Gastrocnemius medialis (tissue), 4 donors: Measurements from ENCODE around the gene CCDC171. TPM values are rescaled to one million over a fixed set of nuclear protein-coding genes. Genes with fewer than 3 reads are reported as not detected.

Experiments
- ATAC-seq, 2 donors: fragments of 150-250 bp; one replicate each; pipeline ENCODE4 v1.9.1; 2016
- DNase-seq, 2 donors: peaks; one replicate each; pipeline ENCODE4 v3.0.0-alpha.2; 2019
- H3K27ac ChIP-seq, 4 donors: fragments of 200-600 bp; sonication (generic); 1 replicate in 1 of 4; 2 replicates in 3 of 4; pipeline ENCODE4 v1.5.1; 2016 to 2018; ENCODE audit warnings: mild to moderate bottlenecking in 2 of 4, moderate library complexity in 1 of 4
- H3K27me3 ChIP-seq, 3 donors: fragments of 200-600 bp; sonication (generic) in 2 of 3; 1 replicate in 1 of 3; 2 replicates in 2 of 3; pipeline versions ENCODE4 v1.5.1 to v1.6.0; 2016 to 2019; ENCODE audit warnings: mild to moderate bottlenecking in 1 of 3, moderate library complexity in 1 of 3
- H3K36me3 ChIP-seq, 2 donors: fragments of 200-600 bp; sonication (generic) in 1 of 2; one replicate each; pipeline ENCODE4 v1.5.1; 2017 to 2018
- H3K4me1 ChIP-seq, 2 donors: fragments of 200-600 bp; sonication (generic) in 1 of 2; one replicate each; pipeline ENCODE4 v1.5.1; 2016 to 2017; ENCODE audit warnings: mild to moderate bottlenecking in 2 of 2
- H3K4me3 ChIP-seq, 4 donors: fragments of 200-600 bp; sonication (generic) in 3 of 4; 1 replicate in 1 of 4; 2 replicates in 3 of 4; pipeline ENCODE4 v1.5.1; 2016 to 2019; ENCODE audit warnings: mild to moderate bottlenecking in 2 of 4
- H3K9me3 ChIP-seq, 3 donors: fragments of 200-600 bp; sonication (generic) in 2 of 3; 1 replicate in 1 of 3; 2 replicates in 2 of 3; pipeline ENCODE4 v1.5.1; 2016 to 2019
- POLR2A ChIP-seq, 2 donors: fragments of 450-650 bp; IDR thresholded peaks; one replicate each; pipeline ENCODE4 v1.6.1; 2017; ENCODE audit warnings: antibody characterized with exemption in 2 of 2, mild to moderate bottlenecking in 2 of 2, moderate library complexity in 2 of 2
- in situ Hi-C, 4 donors: fragments of 200-750 bp; cut with MboI; loops; one replicate each; pipeline versions ENCODE4 v1.15.0 to v1.8.0; 2017; ENCODE audit warnings: low sequenced_read_pairs in 4 of 4
- intact Hi-C: fragments of 100-400 bp; cut with DNase I; formaldehyde crosslinking; loops from one replicate; pipeline ENCODE4 v1.15.1; 2023; ENCODE audit warnings: low total_unique reads
- total RNA-seq, 4 donors: library from RNA; depleted of rRNA; stranded (reverse); fragments of >200 nt; gene quantifications; one replicate each; pipeline versions ENCODE4 v1.1.0 to v1.2.3, GENCODE V29; 2016
- TF ChIP-seq, protein P1 (sequence below), 5 experiments: fragments of 450-650 bp in 3 of 5; fragments of 200-600 bp in 2 of 5; sonication (generic) in 2 of 5; IDR thresholded peaks in 4 of 5; conservative IDR thresholded peaks in 1 of 5; 1 replicate in 4 of 5; 2 replicates in 1 of 5; pipeline ENCODE4 v1.5.1; 2016 to 2019; ENCODE audit warnings: antibody characterized with exemption in 5 of 5, mild to moderate bottlenecking in 3 of 5, moderate library complexity in 3 of 5

Gene CCDC171
- total RNA-seq, 4 donors from 2014 or later: 0.61 to 1.7 (median 1.3) TPM

DNA sequence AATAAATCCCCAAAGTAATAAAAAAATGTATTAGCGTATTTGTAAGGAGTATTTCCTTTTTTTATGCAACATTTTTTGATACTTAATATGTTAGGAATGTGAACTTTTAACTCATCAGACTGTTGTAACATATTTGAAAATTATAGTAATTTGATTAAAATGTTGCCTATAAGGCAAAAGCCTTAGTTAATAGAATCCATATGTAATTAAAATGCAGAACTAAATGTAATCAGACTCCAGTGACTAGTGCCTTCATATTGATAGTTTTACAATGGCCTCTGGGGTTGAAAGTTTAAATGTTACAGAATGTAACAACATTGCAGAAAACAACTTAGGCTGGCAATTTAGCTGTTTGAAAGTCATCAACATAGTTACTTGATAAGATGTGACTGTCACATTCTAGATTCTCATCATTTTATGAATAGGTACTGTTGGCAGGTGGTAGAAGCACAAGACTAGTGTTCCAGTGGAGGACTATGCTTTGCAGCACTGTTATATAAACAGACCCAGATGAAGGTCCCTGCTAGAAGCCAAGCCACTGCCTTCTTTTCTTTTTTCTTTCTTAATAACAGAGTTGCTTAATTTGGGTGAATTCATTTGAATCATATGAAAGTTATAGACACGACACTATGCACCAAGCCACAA is 382.9 kb downstream of the CCDC171 start:
- no peak for TF ChIP-seq POLR2A (IDR thresholded peaks at IDR 0.05)
- TF ChIP-seq, protein P1, sequence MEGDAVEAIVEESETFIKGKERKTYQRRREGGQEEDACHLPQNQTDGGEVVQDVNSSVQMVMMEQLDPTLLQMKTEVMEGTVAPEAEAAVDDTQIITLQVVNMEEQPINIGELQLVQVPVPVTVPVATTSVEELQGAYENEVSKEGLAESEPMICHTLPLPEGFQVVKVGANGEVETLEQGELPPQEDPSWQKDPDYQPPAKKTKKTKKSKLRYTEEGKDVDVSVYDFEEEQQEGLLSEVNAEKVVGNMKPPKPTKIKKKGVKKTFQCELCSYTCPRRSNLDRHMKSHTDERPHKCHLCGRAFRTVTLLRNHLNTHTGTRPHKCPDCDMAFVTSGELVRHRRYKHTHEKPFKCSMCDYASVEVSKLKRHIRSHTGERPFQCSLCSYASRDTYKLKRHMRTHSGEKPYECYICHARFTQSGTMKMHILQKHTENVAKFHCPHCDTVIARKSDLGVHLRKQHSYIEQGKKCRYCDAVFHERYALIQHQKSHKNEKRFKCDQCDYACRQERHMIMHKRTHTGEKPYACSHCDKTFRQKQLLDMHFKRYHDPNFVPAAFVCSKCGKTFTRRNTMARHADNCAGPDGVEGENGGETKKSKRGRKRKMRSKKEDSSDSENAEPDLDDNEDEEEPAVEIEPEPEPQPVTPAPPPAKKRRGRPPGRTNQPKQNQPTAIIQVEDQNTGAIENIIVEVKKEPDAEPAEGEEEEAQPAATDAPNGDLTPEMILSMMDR (IDR thresholded peaks at IDR 0.05 in 4 of 5, conservative IDR thresholded peaks at IDR 0.05 in 1 of 5): no peak
- Histone ChIP-seq H3K27ac (no peak overlapping the region), H3K4me3 (no peak overlapping the region), H3K27me3 (no peaks in the 10 kb centered on the region), H3K36me3 (no peaks in the 10 kb centered on the region), H3K9me3 (no peaks in the 10 kb centered on the region), H3K4me1 (no peaks in the 10 kb centered on the region)
- DNase-seq (no peak), ATAC-seq (no peak)
- intact Hi-C loops (no loop called here), in situ Hi-C loops (no loop called here)

DNA sequence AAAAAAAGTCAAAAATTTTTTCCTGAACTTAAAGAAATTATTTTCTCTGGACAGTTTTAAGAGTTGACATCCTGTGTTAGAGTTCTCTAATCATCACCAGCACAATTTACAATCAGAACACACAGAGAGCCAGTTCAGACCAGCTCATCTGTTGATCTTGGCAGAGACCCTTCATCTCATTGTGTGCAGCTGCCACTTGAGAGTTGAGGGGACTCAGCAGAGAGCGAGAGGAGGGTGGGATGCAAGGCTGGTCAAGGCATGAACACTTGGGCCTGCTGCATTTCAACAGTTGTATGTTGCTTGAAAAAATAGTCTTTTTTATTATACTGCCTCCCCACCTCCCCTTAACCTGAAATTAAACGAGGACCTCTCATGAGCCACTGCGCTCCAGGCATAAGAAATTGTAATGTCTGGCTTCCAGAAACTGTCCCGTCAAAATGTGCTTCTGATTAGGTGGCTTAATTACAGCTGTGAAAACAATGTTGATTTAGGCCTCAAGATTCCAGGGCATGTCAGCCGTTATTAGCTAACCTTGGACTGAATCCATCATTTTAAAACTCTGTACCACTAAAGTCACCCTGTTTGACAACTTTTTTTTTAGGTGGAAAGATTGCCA is 383.6 kb downstream of the CCDC171 start:
- Histone ChIP-seq H3K27ac (no peak overlapping the region), H3K4me1 (no peaks in the 10 kb centered on the region), H3K4me3 (no peak overlapping the region), H3K36me3 (no peaks in the 10 kb centered on the region), H3K9me3 (no peaks in the 10 kb centered on the region), H3K27me3 (no peaks in the 10 kb centered on the region)
- no peak for TF ChIP-seq POLR2A (IDR thresholded peaks at IDR 0.05)
- TF ChIP-seq, protein P1 (IDR thresholded peaks at IDR 0.05 in 4 of 5, conservative IDR thresholded peaks at IDR 0.05 in 1 of 5): no peak
- no peak for ATAC-seq
- intact Hi-C loops (no loop called here), in situ Hi-C loops (no loop called here)
- DNase-seq: no peak

DNA sequence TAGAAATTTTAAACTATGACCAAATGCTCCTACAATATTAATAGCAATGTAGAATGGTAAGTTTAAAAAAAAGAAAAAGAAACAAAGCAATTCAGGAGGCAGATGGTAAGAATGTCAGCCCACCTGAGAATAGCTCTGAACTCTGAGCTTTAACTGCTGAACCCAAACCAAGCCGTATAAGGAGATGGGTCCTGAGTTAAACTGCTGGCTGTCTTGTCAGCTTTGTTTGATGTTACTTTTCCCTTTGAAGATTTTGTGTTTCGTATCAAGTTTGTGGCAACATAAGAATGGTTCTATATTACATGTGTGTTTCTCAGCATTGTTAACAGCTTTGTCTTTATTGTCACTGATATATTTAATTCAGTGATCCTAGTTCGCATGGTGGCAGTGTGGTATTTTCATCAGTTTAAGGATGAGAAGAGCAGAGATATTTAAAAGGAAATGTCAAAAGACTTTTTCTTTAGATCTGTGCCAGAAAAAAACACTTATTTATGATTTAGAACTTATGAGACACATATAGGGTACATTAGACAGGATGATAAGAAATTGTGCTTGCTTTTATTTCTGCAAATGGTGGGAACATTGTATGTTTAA is 390.1 kb downstream of the CCDC171 start:
- H3K4me1 ChIP-seq: no peaks in the 10 kb centered on the region
- H3K27ac ChIP-seq: no peak overlapping the region
- in situ Hi-C loops (no loop called here), intact Hi-C loops (no loop called here)
- peaks cover 0 to 3% (median 0%) of the 10 kb centered on the region in 3 donors for H3K9me3 ChIP-seq
- H3K4me3 ChIP-seq: no peak overlapping the region
- no peaks in the 10 kb centered on the region for H3K36me3 ChIP-seq
- no peak for TF ChIP-seq POLR2A (IDR thresholded peaks at IDR 0.05)
- TF ChIP-seq, protein P1 (IDR thresholded peaks at IDR 0.05 in 4 of 5, conservative IDR thresholded peaks at IDR 0.05 in 1 of 5): no peak
- ATAC-seq (no peak), DNase-seq (no peak)
- H3K27me3 ChIP-seq: no peaks in the 10 kb centered on the region

DNA sequence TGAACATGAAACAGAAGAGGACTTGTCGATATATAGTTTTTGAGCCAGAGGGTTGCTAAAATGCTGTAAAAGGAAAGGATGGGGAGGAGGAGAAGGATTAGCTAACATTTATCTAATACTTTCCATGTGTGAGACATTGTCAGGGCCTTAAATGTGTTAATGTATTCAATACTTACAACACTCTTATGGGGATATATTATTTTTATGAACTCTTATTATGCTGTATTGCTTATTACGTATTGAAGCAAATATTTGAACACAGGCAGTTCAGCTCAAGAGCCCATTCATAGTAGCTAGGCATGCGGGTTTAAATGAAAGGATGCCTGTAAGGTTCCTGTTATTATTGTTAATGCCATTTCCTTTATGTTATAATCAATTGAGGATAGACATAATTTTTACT is 391.5 kb downstream of the CCDC171 start:
- ATAC-seq (no peak), DNase-seq (no peak)
- intact Hi-C loops: no loop called here
- TF ChIP-seq, protein P1 (IDR thresholded peaks at IDR 0.05 in 4 of 5, conservative IDR thresholded peaks at IDR 0.05 in 1 of 5): no peak
- TF ChIP-seq POLR2A (IDR thresholded peaks at IDR 0.05): no peak
- Histone ChIP-seq H3K27me3 (no peaks in the 10 kb centered on the region), H3K4me3 (no peak overlapping the region), H3K9me3 (peaks cover 0 to 3% (median 0%) of the 10 kb centered on the region in 3 donors), H3K36me3 (no peaks in the 10 kb centered on the region), H3K4me1 (no peaks in the 10 kb centered on the region), H3K27ac (no peak overlapping the region)
- in situ Hi-C loops: no loop called here
